Transverse colon (tissue), 4 donors: ENCODE data around the gene SIGLEC15. TPM values are rescaled to one million over a fixed set of nuclear protein-coding genes. Genes with fewer than 3 reads are reported as not detected.

Source experiments
- DNase-seq: peaks from one replicate; pipeline ENCODE4 v3.0.0-alpha.2; 2019
- H3K27ac ChIP-seq, 4 donors: fragments of 200-600 bp; sonication (generic); 2 replicates each; pipeline ENCODE4 v1.5.1; 2016 to 2018; ENCODE audit warnings: inconsistent platforms in 4 of 4
- H3K27me3 ChIP-seq: fragments of 200-600 bp; sonication (generic); 2 replicates; pipeline ENCODE4 v1.5.1; 2017; ENCODE audit warnings: inconsistent platforms
- H3K36me3 ChIP-seq, 4 donors: fragments of 200-600 bp; sonication (generic); 2 replicates each; pipeline ENCODE4 v1.5.1; 2017 to 2019; ENCODE audit warnings: inconsistent platforms in 4 of 4
- H3K4me1 ChIP-seq, 4 donors: fragments of 200-600 bp; sonication (generic); 2 replicates each; pipeline ENCODE4 v1.5.1; 2017 to 2020; ENCODE audit warnings: inconsistent platforms in 4 of 4
- H3K4me3 ChIP-seq, 4 donors: fragments of 200-600 bp; sonication (generic); 1 replicate in 1 of 4; 2 replicates in 3 of 4; pipeline versions ENCODE4 v1.5.1 to v1.6.1; 2017 to 2019; ENCODE audit warnings: inconsistent platforms in 4 of 4
- H3K9me3 ChIP-seq, 2 donors: fragments of 200-600 bp; sonication (generic); 2 replicates each; pipeline ENCODE4 v1.5.1; 2017 to 2019; ENCODE audit warnings: inconsistent platforms in 2 of 2
- EP300 ChIP-seq: sonication (generic); formaldehyde crosslinking; IDR thresholded peaks from one replicate; pipeline ENCODE4 v1.6.1; 2017; ENCODE audit warnings: antibody characterized with exemption, low read depth
- POLR2A ChIP-seq: fragments of 450-650 bp; IDR thresholded peaks from one replicate; pipeline ENCODE4 v1.6.1; 2016; ENCODE audit warnings: antibody characterized with exemption, mild to moderate bottlenecking, moderate library complexity
- POLR2AphosphoS5 ChIP-seq, 3 donors: sonication (generic); formaldehyde crosslinking; IDR thresholded peaks; one replicate each; pipeline ENCODE4 v1.6.1; 2016; ENCODE audit warnings: antibody characterized with exemption in 3 of 3
- WGBS, 2 donors: methylation state at CpG; one replicate each; pipeline ENCODE4 v1.1.5; 2018; ENCODE audit warnings: low coverage in 1 of 2; 5-methylcytosine and 5-hydroxymethylcytosine counted together
- in situ Hi-C, 4 donors: fragments of 200-750 bp; cut with MboI; loops; one replicate each; pipeline versions ENCODE4 v1.15.0 to v1.15.1; 2017; ENCODE audit warnings: low sequenced_read_pairs in 3 of 4, low pct_ligation_motif_present in 1 of 4, low pct_unique_long_range_greater_than_20kb in 1 of 4
- intact Hi-C: fragments of 100-400 bp; cut with DNase I; formaldehyde crosslinking; loops from one replicate; pipeline ENCODE4 v1.15.1; 2023; ENCODE audit warnings: low total_unique reads
- total RNA-seq, 4 donors: library from RNA; depleted of rRNA; stranded (reverse); fragments of >200 nt; gene quantifications; one replicate each; pipeline ENCODE4 v1.1.0, GENCODE V29; 2016
- TF ChIP-seq, protein P1 (sequence below), 5 experiments: fragments of 200-600 bp in 3 of 5; fragments of 450-650 bp in 2 of 5; sonication (generic) in 3 of 5; IDR thresholded peaks; 1 replicate in 2 of 5; 2 replicates in 3 of 5; pipeline ENCODE4 v1.5.1; 2016 to 2017; ENCODE audit warnings: antibody characterized with exemption in 5 of 5, inconsistent platforms in 3 of 5, mild to moderate bottlenecking in 2 of 5, moderate library complexity in 1 of 5

SIGLEC15 gene
- total RNA-seq, 4 donors from 2014 or later, result not detected

DNA sequence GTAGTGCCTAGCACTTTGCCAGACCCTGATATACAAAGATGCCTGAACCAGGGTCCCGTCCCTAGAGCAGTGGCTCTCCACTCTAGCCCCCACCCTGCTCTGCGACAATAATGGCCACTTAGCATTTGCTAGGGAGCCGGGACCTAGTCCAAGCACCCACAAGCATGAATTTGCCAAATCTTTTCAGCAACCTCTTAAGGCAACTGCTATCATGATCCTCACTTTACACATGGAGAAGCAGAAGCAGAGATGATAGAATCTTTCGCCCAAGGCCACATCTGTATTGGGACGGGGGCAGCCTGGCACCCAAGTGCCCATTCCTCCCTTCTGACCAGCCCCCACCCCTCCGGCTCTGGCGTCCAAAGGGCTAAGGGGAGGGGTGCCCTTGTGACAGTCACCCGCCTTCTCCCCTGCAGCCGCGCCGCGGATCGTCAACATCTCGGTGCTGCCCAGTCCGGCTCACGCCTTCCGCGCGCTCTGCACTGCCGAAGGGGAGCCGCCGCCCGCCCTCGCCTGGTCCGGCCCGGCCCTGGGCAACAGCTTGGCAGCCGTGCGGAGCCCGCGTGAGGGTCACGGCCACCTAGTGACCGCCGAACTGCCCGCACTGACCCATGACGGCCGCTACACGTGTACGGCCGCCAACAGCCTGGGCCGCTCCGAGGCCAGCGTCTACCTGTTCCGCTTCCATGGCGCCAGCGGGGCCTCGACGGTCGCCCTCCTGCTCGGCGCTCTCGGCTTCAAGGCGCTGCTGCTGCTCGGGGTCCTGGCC is 13.0 kb downstream of the SIGLEC15 start:
- H3K27me3 ChIP-seq, result peaks cover 57% of the 10 kb centered on the region
- H3K4me3 ChIP-seq, result peak overlapping the region in 2 of 4 donors; percentile 20 to 46
- H3K36me3 ChIP-seq, result no peaks in the 10 kb centered on the region
- 35% methylated on average over 30 of the region's 53 CpGs; no CpG with 5 or more reads in 1 of the 2 donors for WGBS, 2 donors
- in situ Hi-C loops (no loop called here), intact Hi-C loops (no loop called here)
- no peaks in the 10 kb centered on the region for H3K9me3 ChIP-seq
- peaks cover 6 to 23% (median 19%) of the 10 kb centered on the region in 4 donors for H3K4me1 ChIP-seq
- TF ChIP-seq, protein P1, sequence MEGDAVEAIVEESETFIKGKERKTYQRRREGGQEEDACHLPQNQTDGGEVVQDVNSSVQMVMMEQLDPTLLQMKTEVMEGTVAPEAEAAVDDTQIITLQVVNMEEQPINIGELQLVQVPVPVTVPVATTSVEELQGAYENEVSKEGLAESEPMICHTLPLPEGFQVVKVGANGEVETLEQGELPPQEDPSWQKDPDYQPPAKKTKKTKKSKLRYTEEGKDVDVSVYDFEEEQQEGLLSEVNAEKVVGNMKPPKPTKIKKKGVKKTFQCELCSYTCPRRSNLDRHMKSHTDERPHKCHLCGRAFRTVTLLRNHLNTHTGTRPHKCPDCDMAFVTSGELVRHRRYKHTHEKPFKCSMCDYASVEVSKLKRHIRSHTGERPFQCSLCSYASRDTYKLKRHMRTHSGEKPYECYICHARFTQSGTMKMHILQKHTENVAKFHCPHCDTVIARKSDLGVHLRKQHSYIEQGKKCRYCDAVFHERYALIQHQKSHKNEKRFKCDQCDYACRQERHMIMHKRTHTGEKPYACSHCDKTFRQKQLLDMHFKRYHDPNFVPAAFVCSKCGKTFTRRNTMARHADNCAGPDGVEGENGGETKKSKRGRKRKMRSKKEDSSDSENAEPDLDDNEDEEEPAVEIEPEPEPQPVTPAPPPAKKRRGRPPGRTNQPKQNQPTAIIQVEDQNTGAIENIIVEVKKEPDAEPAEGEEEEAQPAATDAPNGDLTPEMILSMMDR (IDR thresholded peaks at IDR 0.05), result no peak
- TF ChIP-seq POLR2A, result no peak
- TF ChIP-seq EP300, result no peak
- TF ChIP-seq POLR2AphosphoS5 (IDR thresholded peaks at IDR 0.05), result no peak
- DNase-seq, result no peak
- H3K27ac ChIP-seq, result no peak overlapping the region

DNA sequence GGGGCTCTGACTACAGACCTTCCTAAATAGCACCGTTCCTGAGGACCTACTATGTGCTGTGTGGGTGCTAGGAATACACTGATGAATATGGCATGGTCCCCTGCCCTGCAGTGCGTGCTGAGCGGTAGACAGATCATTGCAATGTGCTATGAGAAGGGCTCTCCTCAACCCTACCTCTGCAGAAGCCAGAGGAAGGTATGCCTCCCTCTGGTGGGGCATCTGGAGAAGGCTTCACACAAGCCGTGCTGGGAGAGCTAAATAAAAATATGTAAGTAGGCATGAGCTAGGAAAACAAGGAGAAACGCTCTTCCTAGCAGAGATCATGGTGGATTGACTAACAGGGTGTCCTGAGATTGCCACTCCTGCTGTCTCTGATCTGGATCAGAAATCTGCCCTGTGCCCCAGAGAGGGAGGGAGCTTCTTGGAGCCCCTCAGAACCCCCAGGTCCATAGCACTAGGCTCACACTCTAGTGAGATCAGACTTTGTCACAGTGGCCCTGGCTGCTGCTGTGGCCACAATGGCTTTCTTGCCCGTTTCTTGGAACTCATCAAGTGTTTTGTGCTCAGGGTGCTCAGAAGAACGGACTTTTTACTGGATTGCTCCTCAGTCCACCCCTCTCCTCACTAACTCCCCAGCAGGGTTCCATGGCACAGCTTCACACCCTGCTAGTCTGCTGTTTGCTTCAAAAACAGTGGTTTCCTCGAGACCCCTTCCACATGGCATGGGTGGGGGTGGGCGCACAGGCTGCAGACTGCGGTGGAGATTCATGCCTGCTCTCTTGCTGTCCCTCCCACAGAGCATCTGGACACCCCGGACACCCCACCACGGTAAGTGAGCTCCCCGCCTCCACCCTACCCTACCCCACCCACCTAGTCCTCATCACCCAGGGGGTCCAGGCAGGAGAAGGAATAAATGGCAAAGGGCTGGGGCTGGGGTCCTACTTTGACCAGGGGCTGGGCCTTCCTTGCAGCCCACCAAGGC is 14.2 kb downstream of the SIGLEC15 start:
- no peak for TF ChIP-seq POLR2AphosphoS5 (IDR thresholded peaks at IDR 0.05)
- TF ChIP-seq EP300, result no peak
- no peak for TF ChIP-seq POLR2A
- TF ChIP-seq, protein P1 (IDR thresholded peaks at IDR 0.05), result peak in 4 of 5 experiments; percentile 14 to 35 (median 23)
- Histone ChIP-seq H3K36me3 (no peaks in the 10 kb centered on the region), H3K9me3 (no peaks in the 10 kb centered on the region), H3K4me3 (no peak overlapping the region), H3K4me1 (peaks cover 6 to 23% (median 19%) of the 10 kb centered on the region in 4 donors), H3K27ac (no peak overlapping the region), H3K27me3 (peaks cover 50% of the 10 kb centered on the region)
- DNase-seq, result no peak
- intact Hi-C loops, result no loop called here
- in situ Hi-C loops, result no loop called here
- 56% methylated on average over 13 of the region's 13 CpGs; no CpG with 5 or more reads in 1 of the 2 donors for WGBS, 2 donors

DNA sequence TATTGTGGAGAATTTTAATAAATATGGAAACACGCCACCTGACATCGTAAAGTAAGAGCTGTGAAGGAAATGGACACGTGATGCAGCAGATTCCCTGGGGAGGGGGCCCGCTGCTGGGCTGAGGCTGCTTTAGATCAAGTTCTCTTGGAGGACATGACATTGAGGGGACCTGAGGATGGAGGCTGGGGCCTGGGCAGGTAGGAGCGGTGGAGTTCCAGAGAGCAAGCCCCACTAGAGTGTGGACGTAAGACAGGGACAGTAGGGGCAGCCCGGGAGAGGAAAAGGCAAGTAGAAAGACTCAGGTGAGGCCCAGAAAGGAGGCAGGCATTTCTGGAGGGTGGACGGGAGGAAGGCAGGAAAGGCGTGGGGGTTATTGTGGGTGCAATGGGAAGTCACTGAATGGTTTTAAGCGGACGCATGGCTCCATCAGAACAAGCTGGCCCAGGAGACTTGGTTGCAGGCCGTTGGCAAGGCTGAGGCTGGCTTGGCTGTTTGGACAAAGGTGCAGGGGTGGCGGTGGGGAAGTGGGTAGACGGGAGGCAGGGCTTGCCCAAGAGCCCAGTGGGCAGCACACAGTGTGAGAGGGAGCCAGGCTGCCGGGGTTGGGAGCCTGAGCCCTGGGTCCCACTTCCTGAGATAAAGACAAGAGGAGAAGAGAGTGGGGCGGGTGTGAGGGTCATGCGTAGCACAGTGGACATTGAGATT is 15.7 kb downstream of the SIGLEC15 start:
- no peaks in the 10 kb centered on the region for H3K9me3 ChIP-seq
- intact Hi-C loops, result no loop called here
- peaks cover 6 to 23% (median 19%) of the 10 kb centered on the region in 4 donors for H3K4me1 ChIP-seq
- DNase-seq, result no peak
- peaks cover 38% of the 10 kb centered on the region for H3K27me3 ChIP-seq
- TF ChIP-seq POLR2A (no peak), POLR2AphosphoS5 (IDR thresholded peaks at IDR 0.05) (no peak), EP300 (no peak)
- TF ChIP-seq, protein P1 (IDR thresholded peaks at IDR 0.05), result no peak
- no peak overlapping the region for H3K4me3 ChIP-seq
- in situ Hi-C loops, result no loop called here
- 72 to 76% methylated on average over 14 to 17 of the region's 17 CpGs for WGBS, 2 donors
- no peaks in the 10 kb centered on the region for H3K36me3 ChIP-seq
- H3K27ac ChIP-seq, result no peak overlapping the region
